Fibroblast of lung (primary cell): ENCODE data around the gene ITGB7. TPM values are rescaled to one million over a fixed set of nuclear protein-coding genes. Genes with fewer than 3 reads are reported as not detected.
A peak's percentile ranks its signal among the peaks of the same experiment; 100 is the strongest.
"Not testable (repeated sequence)": the region's sequence is repeated elsewhere in the genome, so short reads cannot be mapped to it uniquely, and the experiment has no call there.

Experiments
- DNase-seq, 2 donors: peaks; one replicate each; pipeline versions ENCODE4 v3.0.0 to v3.0.0-alpha.2; 2010; ENCODE audit warnings: low read depth in 2 of 2
- H2AFZ ChIP-seq: 2 replicates; pipeline ENCODE4 v1.5.1; 2012; ENCODE audit warnings: low read length, control low read depth, inconsistent platforms
- H3K27ac ChIP-seq: 2 replicates; pipeline ENCODE4 v1.5.1; 2011; ENCODE audit warnings: low read length, control low read depth; ENCODE audit not compliant: insufficient read depth
- H3K27me3 ChIP-seq: 2 replicates; pipeline ENCODE4 v1.5.1; 2011; ENCODE audit warnings: mild to moderate bottlenecking, low read length; ENCODE audit not compliant: control insufficient read depth, insufficient read depth
- H3K36me3 ChIP-seq: 2 replicates; pipeline ENCODE4 v1.5.1; 2011; ENCODE audit warnings: low read length; ENCODE audit not compliant: control insufficient read depth, insufficient read depth
- H3K4me1 ChIP-seq: 2 replicates; pipeline ENCODE4 v1.5.1; 2011; ENCODE audit warnings: low read length; ENCODE audit not compliant: control insufficient read depth, insufficient read depth; ENCODE audit errors: extremely low read depth
- H3K4me2 ChIP-seq: 2 replicates; pipeline ENCODE4 v1.5.1; 2011; ENCODE audit warnings: low read length, control low read depth; ENCODE audit not compliant: insufficient read depth; ENCODE audit errors: extremely low read depth
- H3K4me3 ChIP-seq, 4 experiments: fragments of 200-600 bp in 1 of 4; sonication (generic) in 1 of 4; replicated peaks in 1 of 4; 2 replicates each; pipeline ENCODE4 v1.5.1; 2011 to 2016; ENCODE audit warnings: low read length in 4 of 4, low read depth in 3 of 4, mild to moderate bottlenecking in 3 of 4, control low read depth in 2 of 4, inconsistent platforms in 1 of 4, mixed read lengths in 1 of 4; ENCODE audit not compliant: insufficient read depth in 1 of 4; ENCODE audit errors: control extremely low read depth in 1 of 4
- H3K79me2 ChIP-seq: 2 replicates; pipeline ENCODE4 v1.5.1; 2012; ENCODE audit warnings: mild to moderate bottlenecking, low read length, inconsistent platforms; ENCODE audit not compliant: control insufficient read depth, insufficient read depth
- H3K9ac ChIP-seq: 2 replicates; pipeline ENCODE4 v1.5.1; 2011; ENCODE audit warnings: mild to moderate bottlenecking, low read length, control low read depth; ENCODE audit not compliant: insufficient read depth
- H3K9me3 ChIP-seq: 2 replicates; pipeline ENCODE4 v1.5.1; 2012; ENCODE audit warnings: low read depth, low read length; ENCODE audit not compliant: control insufficient read depth, insufficient read depth
- H4K20me1 ChIP-seq: 2 replicates; pipeline ENCODE4 v1.5.1; 2011; ENCODE audit warnings: low read length; ENCODE audit not compliant: control insufficient read depth, insufficient read depth; ENCODE audit errors: extremely low read depth
- EZH2 ChIP-seq: IDR thresholded peaks from 2 replicates; pipeline ENCODE4 v1.5.1; 2012; ENCODE audit warnings: low read length, control low read depth, mild to moderate bottlenecking; ENCODE audit errors: missing control alignments
- polyA plus RNA-seq, 2 donors: library from polyadenylated mRNA; depleted of rRNA in 1 of 2; stranded (reverse) in 1 of 2; unstranded in 1 of 2; fragments of >200 nt; gene quantifications; 2 replicates each; pipeline ENCODE4 v1.2.1, GENCODE V29; 2011 to 2012; ENCODE audit warnings: missing spikeins in 1 of 2
- total RNA-seq: library from RNA; depleted of rRNA; stranded (reverse); fragments of >200 nt; gene quantifications from 2 replicates; pipeline ENCODE4 v1.2.1, GENCODE V29; 2014
- TF ChIP-seq, protein P1 (sequence below), 2 donors: IDR thresholded peaks in 1 of 2; conservative IDR thresholded peaks in 1 of 2; 1 replicate in 1 of 2; 2 replicates in 1 of 2; pipeline ENCODE4 v1.5.1; 2011 to 2012; ENCODE audit warnings: low read length in 2 of 2, control low read depth in 1 of 2, inconsistent platforms in 1 of 2, low read depth in 1 of 2, mild to moderate bottlenecking in 1 of 2

The ITGB7 gene
- total and polyA plus RNA-seq, 2 donors (not counting 1 experiment from before 2014, with no cell fraction given): 0.20 to 0.50 TPM

DNA sequence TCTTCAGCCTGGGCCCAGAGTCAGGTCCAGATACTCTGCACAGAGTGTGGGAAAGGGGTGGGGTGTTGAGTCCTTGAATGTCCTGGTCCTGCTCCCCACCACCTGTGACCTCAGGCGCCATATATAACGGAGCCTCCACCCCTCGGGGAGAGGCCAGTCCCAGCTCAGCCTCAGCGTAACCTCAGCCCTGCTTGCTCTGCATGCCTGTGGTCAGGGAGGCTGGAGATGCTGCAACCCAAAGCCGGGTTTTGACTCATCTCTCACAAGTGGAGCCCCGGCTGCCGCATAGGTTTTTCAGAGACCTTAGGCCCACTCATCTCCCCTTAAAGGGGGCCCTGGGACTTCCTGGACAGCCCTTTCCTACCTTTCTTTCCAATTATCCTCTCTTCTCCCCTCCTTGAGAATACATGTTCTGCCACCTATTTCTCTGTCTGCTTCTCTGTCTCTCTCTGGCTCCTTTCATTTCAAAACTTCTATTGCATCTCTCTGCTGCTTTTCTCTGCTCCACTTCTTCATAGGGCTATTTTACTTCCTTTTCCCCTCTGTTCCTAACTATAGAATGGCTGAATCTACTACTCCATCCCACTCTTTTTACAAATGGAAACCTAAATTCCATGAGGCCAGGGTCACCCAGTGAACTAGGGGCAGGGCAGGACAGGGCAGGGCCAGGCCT is 1.2 kb downstream of the ITGB7 start:
- Histone ChIP-seq H4K20me1 (no peaks in the 10 kb centered on the region), H3K27ac (peak overlapping the region; percentile 53), H3K27me3 (no peaks in the 10 kb centered on the region), H3K36me3 (peaks cover 7% of the 10 kb centered on the region), H3K4me1 (peaks cover 7% of the 10 kb centered on the region), H3K9me3 (no peaks in the 10 kb centered on the region), H3K9ac (no peak overlapping the region), H2AFZ (no peak overlapping the region), H3K4me3 (no peak overlapping the region), H3K4me2 (peak overlapping the region; percentile 30), H3K79me2 (no peaks in the 10 kb centered on the region)
- TF ChIP-seq, protein P1, sequence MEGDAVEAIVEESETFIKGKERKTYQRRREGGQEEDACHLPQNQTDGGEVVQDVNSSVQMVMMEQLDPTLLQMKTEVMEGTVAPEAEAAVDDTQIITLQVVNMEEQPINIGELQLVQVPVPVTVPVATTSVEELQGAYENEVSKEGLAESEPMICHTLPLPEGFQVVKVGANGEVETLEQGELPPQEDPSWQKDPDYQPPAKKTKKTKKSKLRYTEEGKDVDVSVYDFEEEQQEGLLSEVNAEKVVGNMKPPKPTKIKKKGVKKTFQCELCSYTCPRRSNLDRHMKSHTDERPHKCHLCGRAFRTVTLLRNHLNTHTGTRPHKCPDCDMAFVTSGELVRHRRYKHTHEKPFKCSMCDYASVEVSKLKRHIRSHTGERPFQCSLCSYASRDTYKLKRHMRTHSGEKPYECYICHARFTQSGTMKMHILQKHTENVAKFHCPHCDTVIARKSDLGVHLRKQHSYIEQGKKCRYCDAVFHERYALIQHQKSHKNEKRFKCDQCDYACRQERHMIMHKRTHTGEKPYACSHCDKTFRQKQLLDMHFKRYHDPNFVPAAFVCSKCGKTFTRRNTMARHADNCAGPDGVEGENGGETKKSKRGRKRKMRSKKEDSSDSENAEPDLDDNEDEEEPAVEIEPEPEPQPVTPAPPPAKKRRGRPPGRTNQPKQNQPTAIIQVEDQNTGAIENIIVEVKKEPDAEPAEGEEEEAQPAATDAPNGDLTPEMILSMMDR (conservative IDR thresholded peaks at IDR 0.05 in 1 of 2, IDR thresholded peaks at IDR 0.05 in 1 of 2; ENCODE audit: low read depth in 1 of 2, low read length in 2 of 2): no peak
- no peak for TF ChIP-seq EZH2
- peak; percentile 89 for DNase-seq

DNA sequence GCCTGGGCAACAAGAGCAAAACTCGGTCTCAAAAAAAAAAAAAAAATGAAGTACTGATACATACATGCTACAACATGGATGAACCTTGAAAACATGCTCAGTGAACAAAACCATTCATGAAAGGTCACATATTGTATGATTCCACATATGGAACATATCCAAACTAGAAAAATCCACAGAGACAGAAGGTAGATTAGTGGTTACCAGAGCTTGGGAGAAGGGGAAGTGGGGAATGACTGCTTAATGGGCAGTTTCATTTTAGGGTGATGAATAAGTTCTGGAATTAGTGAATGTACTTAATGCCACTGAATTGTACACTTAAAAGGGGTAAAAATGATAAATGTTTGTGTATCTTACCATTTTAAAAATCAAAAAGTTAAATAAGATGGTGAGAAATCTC is 2.7 kb downstream of the ITGB7 start:
- TF ChIP-seq, protein P1 (conservative IDR thresholded peaks at IDR 0.05 in 1 of 2, IDR thresholded peaks at IDR 0.05 in 1 of 2; ENCODE audit: low read depth in 1 of 2, low read length in 2 of 2): no peak
- no peak for TF ChIP-seq EZH2
- no peak overlapping the region for H3K27ac ChIP-seq
- peaks cover 7% of the 10 kb centered on the region for H3K4me1 ChIP-seq
- H3K9ac ChIP-seq: no peak overlapping the region
- H3K9me3 ChIP-seq: no peaks in the 10 kb centered on the region
- no peak for DNase-seq
- H3K4me2 ChIP-seq: no peak overlapping the region
- H3K36me3 ChIP-seq: peaks cover 2% of the 10 kb centered on the region
- no peaks in the 10 kb centered on the region for H3K27me3 ChIP-seq
- no peaks in the 10 kb centered on the region for H4K20me1 ChIP-seq
- H2AFZ ChIP-seq: no peak overlapping the region
- H3K4me3 ChIP-seq: no peak overlapping the region
- H3K79me2 ChIP-seq: no peaks in the 10 kb centered on the region

DNA sequence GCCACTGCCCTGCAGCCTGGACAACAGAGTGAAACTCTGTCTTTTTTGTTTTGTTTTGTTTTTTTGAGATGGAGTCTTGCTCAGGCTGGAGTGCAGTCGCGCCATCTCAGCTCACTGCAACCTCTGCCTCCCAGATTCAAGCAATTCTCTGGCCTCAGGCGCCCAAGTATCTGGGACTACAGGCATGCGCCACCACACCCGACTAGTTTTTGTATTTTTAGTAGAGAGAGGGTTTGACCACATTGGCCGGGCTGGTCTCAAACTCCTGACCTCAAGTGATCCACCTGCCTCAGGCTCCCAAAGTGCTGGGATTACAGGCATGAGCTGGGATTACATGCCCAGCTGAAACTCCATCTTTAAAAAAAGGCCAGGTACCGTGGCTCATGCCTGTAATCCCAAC is 4.7 kb downstream of the ITGB7 start:
- H3K4me3 ChIP-seq, DNase-seq, H3K27me3 ChIP-seq, H3K36me3 ChIP-seq, H4K20me1 ChIP-seq, H3K27ac ChIP-seq, H3K9ac ChIP-seq, H2AFZ ChIP-seq, H3K79me2 ChIP-seq, H3K4me1 ChIP-seq, H3K9me3 ChIP-seq, H3K4me2 ChIP-seq: not testable (repeated sequence)
